GM12878 (cell line): ENCODE measurements around the gene MCCD1. TPM values are rescaled to one million over a fixed set of nuclear protein-coding genes. Genes with fewer than 3 reads are reported as not detected.

ENCODE experiments used
- ATAC-seq: fragments of 200-7000 bp; cut with Tn5 transposase; 3 replicates; pipeline ENCODE4 v1.9.1; 2020; ENCODE audit warnings: mild to moderate bottlenecking, moderate library complexity
- BruUV-seq: library from RNA; stranded (reverse); fragments of 400-500 nt; replicated peaks from 2 replicates; lab custom pipeline; 2021; lab: Mats Ljungman, UMichigan
- CTCF ChIA-PET: fragments of 300-600 bp; sonication (Branson Sonifier 250); formaldehyde crosslinking; extraction: SDS; loops from one replicate; lab custom pipeline; 2021; ENCODE audit warnings: inconsistent platforms; lab: Yijun Ruan, JAX
- POLR2A ChIA-PET: fragments of 350-600 bp; formaldehyde crosslinking; extraction: SDS; loops from one replicate; lab custom pipeline; 2021; ENCODE audit warnings: inconsistent platforms; lab: Charles Lee
- RAD21 ChIA-PET: fragments of 300-600 bp; sonication (Branson Sonifier 250); formaldehyde crosslinking; loops from one replicate; lab custom pipeline; 2023; ENCODE audit warnings: antibody characterized with exemption; ENCODE audit not compliant: unreplicated experiment; lab: Charles Lee
- SMC1A ChIA-PET: fragments of 300-600 bp; sonication (Branson Sonifier 250); formaldehyde crosslinking; loops from one replicate; lab custom pipeline; 2023; ENCODE audit not compliant: unreplicated experiment, uncharacterized antibody; lab: Charles Lee
- DNase-seq: peaks from one replicate; pipeline ENCODE4 v3.0.0-alpha.2; 2011; ENCODE audit warnings: low read depth, low spot score
- FAIRE-seq: peaks from 3 replicates; lab custom pipeline; 2011; peaks lifted over from hg19 to GRCh38; lab: Jason Lieb, UNC
- H2AFZ ChIP-seq: 2 replicates; pipeline ENCODE4 v1.6.0; 2011; ENCODE audit warnings: low read depth, low read length, control low read depth; ENCODE audit not compliant: control insufficient read depth
- H3K27ac ChIP-seq: 2 replicates; pipeline ENCODE4 v1.5.1; 2011; ENCODE audit warnings: control low read depth; ENCODE audit not compliant: control insufficient read depth, insufficient read depth
- H3K27me3 ChIP-seq, 2 experiments: replicated peaks in 1 of 2; 2 replicates each; pipeline versions ENCODE4 v1.6.0 to v1.6.1; 2011; ENCODE audit warnings: low read length in 1 of 2; ENCODE audit not compliant: control insufficient read depth in 2 of 2, insufficient read depth in 2 of 2
- H3K36me3 ChIP-seq, 2 experiments: 2 replicates each; pipeline ENCODE4 v1.5.1; 2011; ENCODE audit warnings: low read length in 1 of 2; ENCODE audit not compliant: control insufficient read depth in 2 of 2, insufficient read depth in 2 of 2
- H3K4me1 ChIP-seq: 2 replicates; pipeline ENCODE4 v1.6.1; 2011; ENCODE audit warnings: mild to moderate bottlenecking, low read length, moderate library complexity, mixed read lengths; ENCODE audit not compliant: control insufficient read depth, insufficient read depth
- H3K4me2 ChIP-seq: 2 replicates; pipeline ENCODE4 v1.6.0; 2011; ENCODE audit warnings: control low read depth; ENCODE audit not compliant: control insufficient read depth, insufficient read depth
- H3K4me3 ChIP-seq: fragments of 200-600 bp; sonication (generic); 2 replicates; pipeline ENCODE4 v1.5.1; 2016
- H3K79me2 ChIP-seq: 2 replicates; pipeline ENCODE4 v1.6.0; 2011; ENCODE audit warnings: low read length; ENCODE audit not compliant: control insufficient read depth, insufficient read depth
- H3K9ac ChIP-seq: 2 replicates; pipeline ENCODE4 v1.8.0; 2011; ENCODE audit warnings: low read length, control low read depth, mixed read lengths; ENCODE audit not compliant: control insufficient read depth, insufficient read depth
- H3K9me3 ChIP-seq: replicated peaks from 3 replicates; pipeline ENCODE4 v1.5.1; 2011; ENCODE audit warnings: mild to moderate bottlenecking, low read length; ENCODE audit not compliant: control insufficient read depth, insufficient read depth
- H4K20me1 ChIP-seq: 2 replicates; pipeline ENCODE4 v1.6.0; 2011; ENCODE audit not compliant: control insufficient read depth, insufficient read depth
- HDAC6 ChIP-seq: fragments of 200-600 bp; sonication (generic); IDR thresholded peaks from one replicate; pipeline ENCODE4 v1.8.0; 2017; ENCODE audit warnings: antibody characterized with exemption; ENCODE audit not compliant: unreplicated experiment
- IKZF1 ChIP-seq: fragments of 450-650 bp; conservative IDR thresholded peaks from 2 replicates; pipeline ENCODE4 v1.6.1; 2017; ENCODE audit warnings: antibody characterized with exemption, mild to moderate bottlenecking
- SMAD5 ChIP-seq: IDR thresholded peaks from 2 replicates; pipeline ENCODE4 v1.6.1; 2016; ENCODE audit warnings: antibody characterized with exemption, low read depth
- TCF12 ChIP-seq: IDR thresholded peaks from 2 replicates; pipeline ENCODE4 v1.6.1; 2011; ENCODE audit warnings: low read depth, mild to moderate bottlenecking, low read length
- ZZZ3 ChIP-seq: IDR thresholded peaks from 2 replicates; pipeline ENCODE4 v1.6.1; 2011; ENCODE audit warnings: low read depth; ENCODE audit not compliant: control insufficient read depth, insufficient read length
- WGBS: methylation state at CpG from one replicate; pipeline ENCODE4 v1.1.6; 2016; ENCODE audit warnings: low lambda C conversion rate; ENCODE audit not compliant: insufficient replicate concordance, insufficient coverage; ENCODE audit errors: missing lambda C conversion rate; 5-methylcytosine and 5-hydroxymethylcytosine counted together
- in situ Hi-C: fragments of 300-500 bp; cut with MboI; formaldehyde crosslinking; loops from 9 replicates; pipeline ENCODE4 v1.14.3; 2018; ENCODE audit warnings: mixed read lengths
- intact Hi-C: fragments of 100-400 bp; cut with micrococcal nuclease; formaldehyde crosslinking; loops from one replicate; pipeline ENCODE4 v1.14.2; 2022; ENCODE audit not compliant: unreplicated experiment
- polyA plus RNA-seq, 11 experiments: library from polyadenylated mRNA; depleted of rRNA in 4 of 11; unstranded in 6 of 11; stranded (reverse) in 5 of 11; fragments of >200 nt; fragmentation: Nextera tagmentation in 4 of 11; fragmentation: Illumina TruSeq in 1 of 11; extraction: Ambion mirVana in 4 of 11; extraction: Trizol in 1 of 11; gene quantifications; 1 replicate in 1 of 11; 2 replicates in 10 of 11; pipeline versions ENCODE4 v1.2.1 to v1.2.3, GENCODE V29; 2011 to 2016; ENCODE audit warnings: inconsistent platforms in 2 of 11, missing spikeins in 2 of 11, low read depth in 1 of 11
- total RNA-seq, 4 experiments: library from RNA; depleted of rRNA in 3 of 4; stranded (reverse); fragments of >200 nt in 3 of 4; fragmentation: Illumina TruSeq in 1 of 4; extraction: Trizol in 1 of 4; gene quantifications; 2 replicates each; pipeline versions ENCODE4 v1.2.1 to v1.2.3, GENCODE V29; 2013 to 2021
- TF ChIP-seq, protein P1 (sequence below): fragments of 450-650 bp; IDR thresholded peaks from 2 replicates; pipeline ENCODE4 v1.6.1; 2016; ENCODE audit warnings: mild to moderate bottlenecking

MCCD1 gene
- total and polyA plus RNA-seq, 10 of the 15 experiments (the other 5 are each of a cell fraction or from before 2014, with no cell fraction given) = not detected

DNA sequence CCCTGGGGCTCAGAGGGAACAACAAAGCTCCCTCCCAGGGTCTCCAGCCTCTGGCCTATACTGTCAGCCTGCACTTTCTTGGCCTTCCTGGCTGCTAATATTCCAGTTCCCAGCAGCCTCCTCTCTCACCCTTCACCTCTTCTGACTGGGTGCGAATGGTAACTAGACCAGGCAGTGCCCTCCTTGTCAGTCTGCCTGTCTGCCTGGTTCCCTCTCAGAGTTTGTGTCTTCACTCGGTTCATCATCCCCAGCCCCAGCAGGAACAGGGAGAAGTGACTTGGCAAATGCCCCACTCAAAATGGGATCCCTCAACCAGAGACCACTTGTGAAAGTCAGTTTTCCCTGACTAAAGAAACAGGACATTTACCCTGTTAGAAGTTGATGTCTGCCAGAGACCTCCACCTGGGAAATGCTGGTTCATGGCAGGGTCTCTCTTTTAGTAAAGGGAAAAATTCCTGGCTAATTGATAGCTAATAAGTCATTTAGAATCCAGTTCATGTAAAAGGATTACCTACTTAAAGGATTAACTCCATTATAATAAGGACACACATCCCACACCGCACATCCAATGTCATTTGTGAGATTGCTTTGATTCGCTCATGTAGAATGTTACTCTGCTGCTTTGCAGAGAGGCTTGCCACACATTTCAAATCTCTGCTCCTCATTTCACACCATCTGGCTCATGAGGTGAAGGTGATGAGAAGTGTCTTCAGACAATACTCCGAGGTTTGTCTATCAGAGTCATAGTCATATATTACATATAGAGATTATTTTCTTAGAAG lies 49.4 kb upstream of the MCCD1 start:
- POLR2A ChIA-PET = no interaction called here
- RAD21 ChIA-PET = no interaction called here

More for the DNA sequence above, 49.4 kb upstream of the MCCD1 start:
- ChIA-PET SMC1A (no interaction called here), CTCF (interaction anchor here (1.0 kb wide), 1 partner anchor 18 kb away, joined by 3 read pairs; no protein-coding TSS in a partner anchor)
- no peak for FAIRE-seq
- Histone ChIP-seq H3K4me1 (peaks cover 4% of the 10 kb centered on the region; the same call in 1 of the 2 replicates), H3K4me2 (no peak overlapping the region), H4K20me1 (no peaks in the 10 kb centered on the region), H3K79me2 (no peaks in the 10 kb centered on the region), H3K9ac (no peak overlapping the region), H3K27me3 (no peaks in the 10 kb centered on the region), H3K9me3 (no peaks in the 10 kb centered on the region), H3K4me3 (no peak overlapping the region), H2AFZ (no peak overlapping the region), H3K27ac (no peak overlapping the region), H3K36me3 (no peaks in the 10 kb centered on the region)
- TF ChIP-seq SMAD5 (no peak), IKZF1 (no peak), TCF12 (no peak), HDAC6 (no peak), ZZZ3 (no peak)
- TF ChIP-seq, protein P1, sequence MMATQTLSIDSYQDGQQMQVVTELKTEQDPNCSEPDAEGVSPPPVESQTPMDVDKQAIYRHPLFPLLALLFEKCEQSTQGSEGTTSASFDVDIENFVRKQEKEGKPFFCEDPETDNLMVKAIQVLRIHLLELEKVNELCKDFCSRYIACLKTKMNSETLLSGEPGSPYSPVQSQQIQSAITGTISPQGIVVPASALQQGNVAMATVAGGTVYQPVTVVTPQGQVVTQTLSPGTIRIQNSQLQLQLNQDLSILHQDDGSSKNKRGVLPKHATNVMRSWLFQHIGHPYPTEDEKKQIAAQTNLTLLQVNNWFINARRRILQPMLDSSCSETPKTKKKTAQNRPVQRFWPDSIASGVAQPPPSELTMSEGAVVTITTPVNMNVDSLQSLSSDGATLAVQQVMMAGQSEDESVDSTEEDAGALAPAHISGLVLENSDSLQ = no peak
- intact Hi-C loops (no loop called here), in situ Hi-C loops (no loop called here)
- WGBS = 85% methylated on average over 5 of the region's 5 CpGs
- ATAC-seq = no peak
- DNase-seq = no peak
- no TSS peak for BruUV-seq
